OCI-LY3 (cell line): ENCODE results near the gene MFSD12.

Source experiments
- H2AFZ ChIP-seq: fragments of 200-600, 300-600 bp; shearing (Covaris generic); 2 replicates; pipeline ENCODE4 v1.6.0; 2014; ENCODE audit warnings: antibody characterized with exemption, low read depth, low read length
- H3K27ac ChIP-seq: fragments of 200-600, 300-600 bp; sonication (generic); 2 replicates; pipeline ENCODE4 v1.5.1; 2014; ENCODE audit warnings: mild to moderate bottlenecking, low read length, moderate library complexity, mixed read lengths
- H3K27me3 ChIP-seq: fragments of 200-600, 300-600 bp; sonication (generic); 2 replicates; pipeline ENCODE4 v1.6.1; 2014; ENCODE audit warnings: low read depth, low read length, mixed read lengths
- H3K36me3 ChIP-seq: fragments of 200-600, 300-600 bp; sonication (generic); replicated peaks from 2 replicates; pipeline ENCODE3; 2014; ENCODE audit warnings: low read depth, low read length, mixed read lengths
- H3K4me1 ChIP-seq: fragments of 300-600, 200-600 bp; sonication (generic); 2 replicates; pipeline ENCODE4 v1.6.1; 2014; ENCODE audit warnings: low read length, mixed read lengths
- H3K4me2 ChIP-seq: fragments of 200-600, 300-600 bp; sonication (generic); 2 replicates; pipeline ENCODE4 v1.6.1; 2014; ENCODE audit warnings: low read length, mixed read lengths
- H3K4me3 ChIP-seq: fragments of 300-600, 200-600 bp; sonication (generic); 2 replicates; pipeline ENCODE4 v1.5.1; 2014; ENCODE audit warnings: antibody characterized with exemption, mild to moderate bottlenecking, low read length, moderate library complexity
- H3K79me2 ChIP-seq: fragments of 300-600, 200-600 bp; shearing (Covaris generic); 2 replicates; pipeline ENCODE4 v1.6.1; 2014; ENCODE audit warnings: mild to moderate bottlenecking, low read length, mixed read lengths
- H3K9ac ChIP-seq: fragments of 300-600, 200-600 bp; shearing (Covaris generic); 2 replicates; pipeline ENCODE4 v1.6.0; 2014; ENCODE audit warnings: mild to moderate bottlenecking, low read length, moderate library complexity
- H3K9me3 ChIP-seq: fragments of 200-600, 300-600 bp; shearing (Covaris generic); 2 replicates; pipeline ENCODE4 v1.6.1; 2014; ENCODE audit warnings: low read length, mixed read lengths; ENCODE audit not compliant: insufficient read depth
- H4K20me1 ChIP-seq: fragments of 200-600, 300-600 bp; sonication (generic); 2 replicates; pipeline ENCODE4 v1.6.1; 2016; ENCODE audit warnings: low read length, mixed read lengths; ENCODE audit not compliant: insufficient read depth
- CTCF ChIP-seq: fragments of 200-600, 300-600 bp; sonication (generic); IDR thresholded peaks from 2 replicates; pipeline ENCODE4 v1.5.1; 2014; ENCODE audit warnings: antibody characterized with exemption, low read length, low read depth
- EZH2phosphoT487 ChIP-seq: fragments of 200-600 bp; shearing (Covaris generic); IDR thresholded peaks from 2 replicates; pipeline ENCODE4 v1.6.1; 2018; ENCODE audit warnings: antibody characterized with exemption, mixed run types, low read depth

Gene MFSD12

GRCh38 chr19:3524078-3524842 is 33.1 kb downstream of the MFSD12 start:
- peaks cover 40% of the 10 kb centered on the region for H4K20me1 ChIP-seq
- no peak overlapping the region for H2AFZ ChIP-seq
- no peak overlapping the region for H3K4me3 ChIP-seq
- H3K9me3 ChIP-seq: no peaks in the 10 kb centered on the region
- no peak for TF ChIP-seq EZH2phosphoT487
- no peak overlapping the region for H3K4me2 ChIP-seq
- no peak overlapping the region for H3K9ac ChIP-seq
- no peaks in the 10 kb centered on the region for H3K27me3 ChIP-seq
- no peak overlapping the region for H3K27ac ChIP-seq
- H3K4me1 ChIP-seq: no peaks in the 10 kb centered on the region
- H3K36me3 ChIP-seq: peaks cover 57% of the 10 kb centered on the region
- peaks cover 31% of the 10 kb centered on the region for H3K79me2 ChIP-seq

GRCh38 chr19:3523361-3524077 is 33.9 kb downstream of the MFSD12 start:
- Histone ChIP-seq H3K36me3 (peaks cover 54% of the 10 kb centered on the region), H3K27ac (no peak overlapping the region), H2AFZ (no peak overlapping the region), H3K9me3 (no peaks in the 10 kb centered on the region), H3K9ac (no peak overlapping the region), H3K4me1 (no peaks in the 10 kb centered on the region), H3K4me3 (no peak overlapping the region), H3K79me2 (peaks cover 38% of the 10 kb centered on the region), H3K4me2 (no peak overlapping the region), H4K20me1 (peaks cover 47% of the 10 kb centered on the region), H3K27me3 (no peaks in the 10 kb centered on the region)
- TF ChIP-seq EZH2phosphoT487 (no peak), CTCF (no peak)

- H3K4me3 ChIP-seq: no peak overlapping the region
- H3K27ac ChIP-seq: no peak overlapping the region
- peaks cover 49% of the 10 kb centered on the region for H4K20me1 ChIP-seq
- TF ChIP-seq EZH2phosphoT487 (no peak), CTCF (no peak)
- no peaks in the 10 kb centered on the region for H3K27me3 ChIP-seq
- H3K9ac ChIP-seq: no peak overlapping the region
- no peaks in the 10 kb centered on the region for H3K4me1 ChIP-seq
- peaks cover 43% of the 10 kb centered on the region for H3K79me2 ChIP-seq
- no peak overlapping the region for H2AFZ ChIP-seq
- H3K36me3 ChIP-seq: peaks cover 46% of the 10 kb centered on the region
- H3K4me2 ChIP-seq: no peak overlapping the region
- no peaks in the 10 kb centered on the region for H3K9me3 ChIP-seq
Observed at GRCh38 chr19:3522421-3523360, 34.7 kb downstream of the MFSD12 start.

- Histone ChIP-seq H3K79me2 (peaks cover 54% of the 10 kb centered on the region), H4K20me1 (peaks cover 60% of the 10 kb centered on the region)
- no peak for TF ChIP-seq CTCF
- TF ChIP-seq EZH2phosphoT487: no peak
Observed at GRCh38 chr19:3521104-3521445, 36.3 kb downstream of the MFSD12 start.

More at GRCh38 chr19:3521104-3521445, 36.3 kb downstream of the MFSD12 start:
- Histone ChIP-seq H3K27ac (no peak overlapping the region), H3K4me3 (no peak overlapping the region), H3K36me3 (peaks cover 31% of the 10 kb centered on the region), H3K4me1 (peaks cover 4% of the 10 kb centered on the region; the same call in 1 of the 2 replicates), H3K9ac (no peak overlapping the region), H2AFZ (no peak overlapping the region), H3K9me3 (no peaks in the 10 kb centered on the region), H3K27me3 (no peaks in the 10 kb centered on the region), H3K4me2 (no peak overlapping the region)
